Measurements from ENCODE around the gene ATP5F1D.

The ATP5F1D gene

GRCh38 chr19:1283207-1283916 lies 41.8 kb downstream of the ATP5F1D start:
- DNase-seq (ENCODE audit: low spot score): no peak

DNA sequence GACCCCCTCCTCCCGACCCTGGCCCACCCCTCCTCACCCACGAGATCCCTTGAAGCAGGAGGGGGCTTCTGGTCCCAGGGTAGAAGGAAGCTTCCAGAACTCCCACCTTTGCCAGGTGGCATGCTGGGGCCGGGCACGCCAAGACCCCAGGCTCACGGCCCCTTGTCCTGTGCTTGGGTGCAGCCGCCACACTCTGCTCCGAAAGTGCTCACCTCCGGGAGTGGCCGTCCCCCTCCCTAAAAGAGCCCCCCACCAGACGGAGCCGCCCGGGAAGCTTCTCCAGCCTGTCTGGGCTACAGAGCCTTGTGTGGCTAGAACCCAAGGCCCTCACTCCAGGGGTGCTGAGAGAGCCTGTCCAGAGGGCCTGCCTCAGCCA lies 42.4 kb downstream of the ATP5F1D start:
- DNase-seq (ENCODE audit: low spot score): no peak

DNA sequence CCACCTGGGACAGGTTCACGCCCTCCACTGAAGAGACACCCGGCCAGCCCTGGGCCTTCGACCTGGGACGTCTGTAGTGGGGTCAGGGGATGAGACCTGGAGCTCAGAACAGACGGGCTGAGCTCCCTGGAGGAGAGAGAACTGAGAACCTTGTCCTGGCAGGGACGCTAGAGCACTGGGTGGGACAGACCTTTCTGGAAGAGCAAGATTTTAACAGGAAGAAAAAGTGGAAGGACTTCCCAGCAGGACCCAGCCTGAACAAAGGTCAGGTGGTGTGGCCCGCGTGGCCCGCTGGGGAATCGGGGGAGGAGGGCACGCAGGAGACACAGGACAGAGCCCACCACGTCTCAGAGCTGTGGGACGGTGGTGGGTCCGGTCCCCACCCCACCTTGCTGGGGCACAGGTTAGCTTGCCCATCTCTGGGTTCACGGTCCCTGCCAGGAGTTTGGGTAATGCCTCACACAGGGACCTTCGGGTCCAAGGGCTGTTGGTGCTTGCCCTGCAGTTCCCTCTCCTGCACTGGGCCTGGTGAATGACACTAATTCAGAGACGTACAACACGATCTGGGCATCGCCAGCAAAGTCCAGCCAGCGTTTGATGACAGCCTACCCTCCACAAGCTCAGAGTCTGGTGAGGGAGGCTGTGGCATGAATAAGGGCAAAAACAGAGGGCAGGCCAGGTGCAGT lies 42.9 kb downstream of the ATP5F1D start:
- no peak for DNase-seq (ENCODE audit: low spot score)

GRCh38 chr19:1284979-1285736 lies 43.6 kb downstream of the ATP5F1D start:
- DNase-seq (ENCODE audit: low spot score): no peak

DNA sequence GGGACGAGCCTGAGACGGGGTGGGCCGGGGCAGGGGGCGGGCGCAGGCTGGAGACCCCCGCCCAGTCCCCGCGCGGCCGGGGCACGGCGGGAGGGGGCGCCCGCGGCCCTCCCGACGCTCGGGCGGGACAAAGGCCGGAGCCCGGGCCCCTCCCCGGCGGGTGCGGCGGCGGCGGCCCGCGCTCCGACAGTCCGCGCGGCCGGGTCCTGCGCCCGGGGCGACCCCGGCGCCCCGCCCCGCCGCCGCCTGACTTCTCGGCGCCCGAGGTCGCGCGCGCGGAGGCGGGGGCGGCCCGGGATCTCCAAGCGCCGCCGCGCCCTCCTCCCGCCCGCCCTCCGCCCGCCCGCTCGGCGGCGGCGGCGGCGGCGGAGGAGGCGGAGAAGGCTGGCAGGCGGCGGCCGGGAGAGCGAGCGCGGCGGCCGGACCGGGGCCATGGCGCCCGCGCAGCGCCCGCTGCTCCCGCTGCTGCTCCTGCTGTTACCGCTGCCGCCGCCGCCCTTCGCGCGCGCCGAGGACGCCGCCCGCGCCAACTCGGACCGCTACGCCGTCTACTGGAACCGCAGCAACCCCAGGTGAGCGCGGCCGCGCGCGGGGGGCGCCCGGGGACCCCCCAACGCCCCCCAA lies 44.3 kb downstream of the ATP5F1D start, which contains the start of gene EFNA2:
Gene EFNA2, plus strand, starts transcription at position 137 of the 624 bp plus-strand sequence. Its CDS starts 296 bp downstream, at position 433.
- no peak for DNase-seq (ENCODE audit: low spot score)

GRCh38 chr19:1286487-1287353 lies 45.2 kb downstream of the ATP5F1D start:
- DNase-seq (ENCODE audit: low spot score): no peak

DNA sequence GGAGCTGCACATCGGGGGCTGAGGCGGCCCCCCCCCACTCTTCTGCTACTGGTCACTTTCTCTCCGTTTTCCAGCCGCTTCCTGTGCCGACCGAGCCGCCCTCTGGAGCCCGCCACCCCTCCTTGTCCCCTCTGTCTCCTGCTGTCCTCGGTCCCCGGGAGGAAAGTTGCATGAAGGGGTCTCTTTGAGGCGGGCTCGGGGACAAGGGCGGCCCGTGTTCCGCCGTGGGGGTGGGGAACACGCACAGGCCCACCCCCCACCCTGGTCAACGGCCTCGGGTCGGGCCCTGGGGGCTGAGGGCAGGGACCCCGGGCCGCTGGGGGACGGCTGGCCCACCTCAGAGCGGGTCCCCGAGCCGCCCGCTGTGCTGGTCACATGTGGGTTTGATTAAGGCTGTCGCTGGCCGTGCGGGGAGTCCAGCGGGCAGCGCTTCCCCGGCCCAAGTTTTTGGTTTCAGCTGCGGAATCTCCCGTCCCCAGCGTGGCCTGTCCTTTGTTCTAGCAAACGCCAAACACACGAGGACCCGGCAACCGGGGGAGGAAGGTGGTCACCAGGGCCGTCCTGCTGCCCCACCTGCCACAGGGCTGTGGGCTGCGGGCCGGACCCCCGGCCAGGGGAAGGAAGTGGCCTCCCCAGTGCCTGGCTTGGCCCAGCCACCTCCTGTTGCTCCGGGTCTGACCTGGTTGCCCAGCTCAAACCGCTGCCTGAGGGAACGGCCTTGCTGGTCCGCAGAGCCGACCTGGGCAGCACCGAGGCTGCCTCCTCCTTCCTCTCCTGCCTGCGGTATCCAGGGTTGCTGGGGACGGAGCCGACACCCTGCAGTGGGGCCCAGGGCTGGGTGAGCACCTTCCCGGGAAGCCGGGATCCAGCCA lies 46.0 kb downstream of the ATP5F1D start:
- no peak for DNase-seq (ENCODE audit: low spot score)

DNA sequence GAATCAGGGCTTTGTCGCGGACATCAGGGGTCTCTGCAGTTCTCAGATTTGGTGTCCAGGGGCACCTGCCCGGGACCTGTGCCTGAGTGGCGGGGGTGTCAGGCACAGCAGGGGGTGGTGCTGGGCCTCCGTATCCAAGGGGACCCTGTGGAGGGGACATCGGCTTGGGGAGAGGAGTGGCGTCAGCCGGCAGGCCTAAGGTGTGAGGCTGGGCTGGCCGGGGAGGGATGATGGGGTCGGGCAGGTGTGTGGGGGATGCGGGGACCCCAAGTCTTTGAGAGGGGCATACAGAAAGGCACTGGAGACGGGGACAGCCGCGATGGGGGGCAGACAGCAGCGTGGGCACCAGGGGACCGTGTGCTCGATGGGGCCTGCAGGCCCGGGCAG lies 46.7 kb downstream of the ATP5F1D start:
- DNase-seq (ENCODE audit: low spot score): no peak

GRCh38 chr19:1288833-1289685 lies 47.5 kb downstream of the ATP5F1D start:
- no peak for DNase-seq (ENCODE audit: low spot score)

DNA sequence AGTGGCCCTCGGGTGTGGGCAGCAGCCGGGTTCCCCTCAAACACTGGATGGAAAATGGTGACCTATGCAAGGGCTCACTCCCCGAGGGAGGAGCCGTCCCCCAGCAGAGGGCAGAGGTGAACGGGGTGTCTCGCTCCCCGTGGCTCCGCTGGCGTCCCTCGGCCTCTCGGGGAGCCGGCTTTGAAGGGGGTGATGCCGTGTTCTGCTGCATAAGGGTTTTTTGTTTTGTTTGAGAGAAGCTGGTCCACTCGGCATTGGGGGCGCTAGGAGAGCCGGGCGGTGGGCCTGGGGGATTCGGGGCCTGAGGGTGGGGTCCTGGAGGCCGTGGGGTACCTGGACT lies 48.1 kb downstream of the ATP5F1D start:
- no peak for DNase-seq (ENCODE audit: low spot score)

GRCh38 chr19:1290196-1290702 lies 48.7 kb downstream of the ATP5F1D start:
- no peak for DNase-seq (ENCODE audit: low spot score)

DNA sequence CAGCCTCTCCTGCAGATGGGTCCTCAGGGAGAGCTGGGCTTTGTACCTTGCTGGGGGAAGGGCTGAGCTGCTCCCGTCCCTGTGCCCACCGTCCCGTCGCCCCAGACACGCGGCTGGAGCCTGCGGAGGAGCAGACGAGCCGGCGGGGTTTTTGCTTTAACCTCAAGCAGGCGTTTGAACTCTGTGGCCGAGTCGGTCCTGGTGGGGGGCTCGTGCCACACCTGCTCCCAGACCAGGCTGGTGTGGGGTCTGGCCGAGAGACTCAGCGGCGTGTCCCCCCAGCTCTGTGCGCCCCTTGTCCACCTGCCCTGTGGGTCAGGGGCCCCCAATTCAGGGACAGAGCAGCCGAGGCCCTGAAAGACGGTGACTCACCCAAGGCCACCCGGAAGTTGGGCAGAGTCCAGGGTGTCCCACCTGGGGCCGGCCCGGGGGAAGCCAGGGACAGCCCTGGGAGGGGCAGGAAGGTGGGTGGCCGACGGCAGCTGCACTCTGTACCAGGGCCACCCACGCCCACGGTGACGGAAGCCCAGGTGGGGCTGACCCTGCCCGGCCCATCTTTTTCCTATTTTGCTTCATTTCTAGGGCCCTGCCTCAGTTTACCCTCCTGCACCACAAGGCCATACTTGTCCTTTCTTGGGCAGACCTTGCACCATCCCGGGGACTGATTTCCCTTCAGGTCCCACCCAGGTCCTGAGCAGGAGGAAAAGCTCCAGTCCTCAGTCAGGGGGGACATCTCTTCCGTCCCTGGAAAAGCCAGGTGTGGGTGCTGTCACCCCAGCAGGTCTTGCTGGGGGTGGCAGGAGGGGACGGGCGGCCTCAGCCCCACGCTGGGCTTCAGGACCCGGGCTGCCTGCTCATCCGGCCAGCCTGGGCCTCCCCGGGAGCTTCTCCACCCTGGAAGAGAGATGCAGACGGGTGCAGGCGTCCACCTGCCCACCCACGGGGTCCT lies 49.4 kb downstream of the ATP5F1D start:
- no peak for DNase-seq (ENCODE audit: low spot score)

GRCh38 chr19:1291761-1292418 lies 50.3 kb downstream of the ATP5F1D start:
- DNase-seq (ENCODE audit: low spot score): no peak

GRCh38 chr19:1292419-1293151 lies 51.0 kb downstream of the ATP5F1D start:
- no peak for DNase-seq (ENCODE audit: low spot score)

DNA sequence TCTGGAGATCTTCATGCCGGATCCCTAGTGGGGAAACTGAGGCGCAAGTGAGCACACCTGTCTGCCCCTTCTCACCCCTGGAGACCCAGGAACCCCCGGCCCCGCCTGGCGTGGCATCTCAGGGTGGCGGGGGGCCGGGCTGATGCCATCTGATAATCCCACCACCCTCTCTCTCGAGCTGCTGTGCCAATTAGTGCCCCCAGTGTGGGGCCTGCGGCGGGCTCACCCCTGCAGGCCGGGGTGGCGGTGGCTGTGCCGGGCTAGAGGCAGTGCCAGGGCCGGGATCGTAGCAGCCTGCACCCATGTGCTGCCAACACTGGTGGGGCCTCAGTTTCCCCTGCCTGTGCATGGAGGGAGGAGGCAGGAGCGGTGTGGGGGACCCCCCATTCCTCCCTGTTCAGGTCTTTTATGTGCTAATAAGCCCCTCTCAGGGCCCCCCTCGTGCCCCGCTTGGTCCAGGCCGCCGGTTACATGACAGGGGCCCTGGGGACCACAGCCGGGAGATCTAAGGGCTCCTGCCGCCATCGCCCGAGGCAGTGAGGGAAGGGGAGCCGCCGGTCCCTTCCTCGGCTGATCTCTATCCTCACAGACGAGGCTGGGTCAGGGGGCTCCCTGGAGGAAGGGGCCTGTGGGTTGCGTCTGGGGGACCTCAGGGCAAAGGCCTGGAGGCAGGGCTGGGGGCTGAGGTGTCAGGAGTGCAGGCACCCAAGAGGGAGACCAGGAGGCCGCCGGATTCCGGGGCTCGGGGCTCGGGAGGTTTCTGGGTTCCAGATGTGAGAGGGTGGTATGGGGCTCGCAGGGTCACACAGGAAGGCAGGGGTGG lies 52.4 kb downstream of the ATP5F1D start:
- DNase-seq (ENCODE audit: low spot score): no peak

Data from activated CD4-positive, alpha-beta T cell treated with anti-CD3 and anti-CD28 coated beads, Interleukin-2, Interleukin-4, amounts not matched to agents 100 ng/mL and 50 ng/mL, durations not matched to agents 16 hours and 8 hours (primary cell).